HCT116 (cell line): Measurements from ENCODE around the gene CDH23. TPM values are rescaled to one million over a fixed set of nuclear protein-coding genes. Genes with fewer than 3 reads are reported as not detected.

Experiments
- ATAC-seq: fragments of 200-7000 bp; cut with Tn5 transposase; 2 replicates; pipeline ENCODE4 v1.9.1; 2020; ENCODE audit warnings: mild to moderate bottlenecking, moderate library complexity
- BruUV-seq: library from RNA; stranded (reverse); fragments of 400-500 nt; replicated peaks from 2 replicates; lab custom pipeline; 2021; lab: Mats Ljungman, UMichigan
- CTCF ChIA-PET: fragments of 300-600 bp; sonication (Branson Sonifier 250); formaldehyde crosslinking; loops from one replicate; lab custom pipeline; 2021; ENCODE audit warnings: antibody characterized with exemption; lab: Charles Lee
- POLR2A ChIA-PET: fragments of 300-600, 350-600 bp; sonication (Branson Sonifier 250); formaldehyde crosslinking; loops from one replicate; lab custom pipeline; 2021; ENCODE audit warnings: antibody characterized with exemption; lab: Charles Lee
- RAD21 ChIA-PET, 2 experiments: fragments of 300-600 bp; sonication (Branson Sonifier 250); formaldehyde crosslinking; loops; one replicate each; lab custom pipeline; 2023; ENCODE audit warnings: low total read pairs in 2 of 2; ENCODE audit not compliant: uncharacterized antibody in 2 of 2, unreplicated experiment in 2 of 2, low non-redundant PET in 1 of 2; lab: Charles Lee
- DNase-seq: peaks from one replicate; pipeline ENCODE4 v3.0.0-alpha.2; 2010; ENCODE audit warnings: low read depth, low spot score
- H2AFZ ChIP-seq: fragments of 200-600 bp; shearing (Covaris generic), sonication (generic); 2 replicates; pipeline ENCODE4 v1.6.1; 2017; ENCODE audit warnings: low read depth, mixed run types, mixed read lengths, antibody characterized with exemption, low read length; ENCODE audit not compliant: poor library complexity, severe bottlenecking
- H3K27ac ChIP-seq: 2 replicates; pipeline ENCODE4 v1.5.1; 2012; ENCODE audit warnings: low read depth, low read length
- H3K27me3 ChIP-seq: fragments of 200-600 bp; sonication (generic); 2 replicates; pipeline ENCODE4 v1.6.1; 2016; ENCODE audit warnings: mixed run types, low read length, mixed read lengths; ENCODE audit not compliant: insufficient read depth
- H3K36me3 ChIP-seq, 2 experiments: fragments of 200-500 bp in 1 of 2; fragments of 200-600 bp in 1 of 2; sonication (Bioruptor generic) in 1 of 2; sonication (generic) in 1 of 2; 2 replicates each; pipeline versions ENCODE4 v1.5.1 to v1.6.1; 2014 to 2016; ENCODE audit warnings: low read length in 2 of 2, inconsistent platforms in 1 of 2, mixed read lengths in 1 of 2, mixed run types in 1 of 2; ENCODE audit not compliant: insufficient read depth in 2 of 2, control insufficient read depth in 1 of 2
- H3K4me1 ChIP-seq, 2 experiments: fragments of 200-600 bp in 1 of 2; sonication (generic) in 1 of 2; 2 replicates each; pipeline versions ENCODE4 v1.5.1 to v1.6.1; 2012 to 2017; ENCODE audit warnings: low read length in 2 of 2, inconsistent platforms in 1 of 2, mild to moderate bottlenecking in 1 of 2, mixed read lengths in 1 of 2, mixed run types in 1 of 2, moderate library complexity in 1 of 2; ENCODE audit not compliant: insufficient read depth in 2 of 2, control insufficient read depth in 1 of 2
- H3K4me2 ChIP-seq: fragments of 200-600 bp; sonication (generic); 2 replicates; pipeline ENCODE4 v1.6.1; 2017; ENCODE audit warnings: mixed run types, low read length, mixed read lengths
- H3K4me3 ChIP-seq, 2 experiments: fragments of 200-600 bp in 1 of 2; sonication (generic) in 1 of 2; replicated peaks in 1 of 2; 2 replicates each; pipeline ENCODE4 v1.5.1; 2011 to 2016; ENCODE audit warnings: low read length in 2 of 2, control low read depth in 1 of 2, low read depth in 1 of 2, mild to moderate bottlenecking in 1 of 2, mixed read lengths in 1 of 2, mixed run types in 1 of 2
- H3K79me2 ChIP-seq: fragments of 200-600 bp; sonication (generic); 2 replicates; pipeline ENCODE4 v1.6.1; 2017; ENCODE audit warnings: mild to moderate bottlenecking, mixed run types, low read length, moderate library complexity, mixed read lengths; ENCODE audit not compliant: insufficient read depth
- H3K9ac ChIP-seq: fragments of 200-600 bp; sonication (generic); 2 replicates; pipeline ENCODE4 v1.6.1; 2016; ENCODE audit warnings: low read length, mixed read lengths
- H3K9me2 ChIP-seq: fragments of 200-600 bp; sonication (generic), shearing (Covaris generic); 2 replicates; pipeline ENCODE4 v1.6.1; 2017; ENCODE audit warnings: mixed run types, mild to moderate bottlenecking, moderate library complexity; ENCODE audit not compliant: insufficient read depth
- H3K9me3 ChIP-seq, 2 experiments: fragments of 200-500 bp in 1 of 2; fragments of 200-600 bp in 1 of 2; sonication (Bioruptor generic) in 1 of 2; sonication (generic) in 1 of 2; 2 replicates each; pipeline ENCODE4 v1.6.1; 2014 to 2017; ENCODE audit warnings: low read length in 2 of 2, mixed read lengths in 2 of 2, inconsistent platforms in 1 of 2, low read depth in 1 of 2, mild to moderate bottlenecking in 1 of 2, mixed run types in 1 of 2, moderate library complexity in 1 of 2; ENCODE audit not compliant: control insufficient read depth in 1 of 2, insufficient read depth in 1 of 2
- H4K20me1 ChIP-seq: fragments of 200-600 bp; sonication (generic), shearing (Covaris generic); 2 replicates; pipeline ENCODE4 v1.6.1; 2017; ENCODE audit warnings: mixed run types, mild to moderate bottlenecking, moderate library complexity; ENCODE audit not compliant: insufficient read depth
- FOSL1 ChIP-seq: IDR thresholded peaks from 2 replicates; pipeline ENCODE4 v1.6.1; 2012; ENCODE audit warnings: low read depth
- YY1 ChIP-seq: IDR thresholded peaks from 2 replicates; pipeline ENCODE4 v1.6.1; 2011; ENCODE audit warnings: low read length, low read depth, moderate library complexity, mild to moderate bottlenecking; ENCODE audit not compliant: insufficient replicate concordance; ENCODE audit errors: extremely low read depth
- intact Hi-C: fragments of 100-400 bp; cut with micrococcal nuclease; formaldehyde crosslinking; loops from 2 replicates; pipeline ENCODE4 v1.10.0; 2022
- total RNA-seq: library from RNA; stranded (reverse); gene quantifications from one replicate; pipeline ENCODE4 v1.2.1, GENCODE V29; 2021; ENCODE audit not compliant: unreplicated experiment
- TF ChIP-seq, protein P1 (sequence below): IDR thresholded peaks from 2 replicates; pipeline ENCODE4 v1.6.1; 2012; ENCODE audit warnings: low read depth
- TF ChIP-seq, protein P2 (sequence below): IDR thresholded peaks from 2 replicates; pipeline ENCODE4 v1.6.1; 2012

CDH23 gene
- total RNA-seq, 1 experiment from 2014 or later, result not detected

DNA sequence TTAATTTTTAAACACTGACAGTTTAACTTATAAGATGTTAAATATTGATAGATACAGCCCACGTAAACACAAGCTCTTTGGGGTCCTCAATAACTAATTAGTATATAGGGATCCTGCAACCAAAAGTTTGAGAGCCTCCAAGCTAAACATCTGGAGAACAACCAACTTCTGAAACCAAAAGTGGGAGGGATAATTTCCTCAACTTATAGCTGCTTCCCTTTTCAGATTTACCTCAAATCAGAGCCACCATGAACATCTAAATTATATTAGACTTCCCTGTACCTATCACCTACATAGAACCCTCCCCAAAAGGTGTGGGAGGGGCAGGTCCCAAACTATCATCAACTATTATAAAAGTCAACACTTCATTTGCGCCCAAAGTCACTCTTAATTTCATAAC, 445.7 kb downstream of the CDH23 start:
- Histone ChIP-seq H3K79me2 (peaks cover 90% of the 10 kb centered on the region), H3K9me2 (no peaks in the 10 kb centered on the region), H3K9me3 (no peaks in the 10 kb centered on the region), H3K9ac (no peak overlapping the region), H3K4me2 (no peak overlapping the region), H3K4me3 (no peak overlapping the region), H3K27me3 (no peaks in the 10 kb centered on the region), H4K20me1 (peaks cover 3% of the 10 kb centered on the region; the same call in 1 of the 2 replicates), H3K27ac (no peak overlapping the region), H2AFZ (no peak overlapping the region), H3K36me3 (no peaks in the 10 kb centered on the region), H3K4me1 (peaks cover 16 to 37% of the 10 kb centered on the region in 2 experiments)
- CTCF ChIA-PET, result no interaction called here
- RAD21 ChIA-PET, result no interaction called here
- TF ChIP-seq, protein P1, sequence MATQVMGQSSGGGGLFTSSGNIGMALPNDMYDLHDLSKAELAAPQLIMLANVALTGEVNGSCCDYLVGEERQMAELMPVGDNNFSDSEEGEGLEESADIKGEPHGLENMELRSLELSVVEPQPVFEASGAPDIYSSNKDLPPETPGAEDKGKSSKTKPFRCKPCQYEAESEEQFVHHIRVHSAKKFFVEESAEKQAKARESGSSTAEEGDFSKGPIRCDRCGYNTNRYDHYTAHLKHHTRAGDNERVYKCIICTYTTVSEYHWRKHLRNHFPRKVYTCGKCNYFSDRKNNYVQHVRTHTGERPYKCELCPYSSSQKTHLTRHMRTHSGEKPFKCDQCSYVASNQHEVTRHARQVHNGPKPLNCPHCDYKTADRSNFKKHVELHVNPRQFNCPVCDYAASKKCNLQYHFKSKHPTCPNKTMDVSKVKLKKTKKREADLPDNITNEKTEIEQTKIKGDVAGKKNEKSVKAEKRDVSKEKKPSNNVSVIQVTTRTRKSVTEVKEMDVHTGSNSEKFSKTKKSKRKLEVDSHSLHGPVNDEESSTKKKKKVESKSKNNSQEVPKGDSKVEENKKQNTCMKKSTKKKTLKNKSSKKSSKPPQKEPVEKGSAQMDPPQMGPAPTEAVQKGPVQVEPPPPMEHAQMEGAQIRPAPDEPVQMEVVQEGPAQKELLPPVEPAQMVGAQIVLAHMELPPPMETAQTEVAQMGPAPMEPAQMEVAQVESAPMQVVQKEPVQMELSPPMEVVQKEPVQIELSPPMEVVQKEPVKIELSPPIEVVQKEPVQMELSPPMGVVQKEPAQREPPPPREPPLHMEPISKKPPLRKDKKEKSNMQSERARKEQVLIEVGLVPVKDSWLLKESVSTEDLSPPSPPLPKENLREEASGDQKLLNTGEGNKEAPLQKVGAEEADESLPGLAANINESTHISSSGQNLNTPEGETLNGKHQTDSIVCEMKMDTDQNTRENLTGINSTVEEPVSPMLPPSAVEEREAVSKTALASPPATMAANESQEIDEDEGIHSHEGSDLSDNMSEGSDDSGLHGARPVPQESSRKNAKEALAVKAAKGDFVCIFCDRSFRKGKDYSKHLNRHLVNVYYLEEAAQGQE, result no peak
- DNase-seq, result no peak
- ATAC-seq, result no peak
- POLR2A ChIA-PET, result interaction anchor here (1.6 kb wide), 1 partner anchor 9 kb away, joined by 5 read pairs; the partner anchor contains the start of gene PSAP
- intact Hi-C loops, result no loop called here
- BruUV-seq, result no TSS peak

DNA sequence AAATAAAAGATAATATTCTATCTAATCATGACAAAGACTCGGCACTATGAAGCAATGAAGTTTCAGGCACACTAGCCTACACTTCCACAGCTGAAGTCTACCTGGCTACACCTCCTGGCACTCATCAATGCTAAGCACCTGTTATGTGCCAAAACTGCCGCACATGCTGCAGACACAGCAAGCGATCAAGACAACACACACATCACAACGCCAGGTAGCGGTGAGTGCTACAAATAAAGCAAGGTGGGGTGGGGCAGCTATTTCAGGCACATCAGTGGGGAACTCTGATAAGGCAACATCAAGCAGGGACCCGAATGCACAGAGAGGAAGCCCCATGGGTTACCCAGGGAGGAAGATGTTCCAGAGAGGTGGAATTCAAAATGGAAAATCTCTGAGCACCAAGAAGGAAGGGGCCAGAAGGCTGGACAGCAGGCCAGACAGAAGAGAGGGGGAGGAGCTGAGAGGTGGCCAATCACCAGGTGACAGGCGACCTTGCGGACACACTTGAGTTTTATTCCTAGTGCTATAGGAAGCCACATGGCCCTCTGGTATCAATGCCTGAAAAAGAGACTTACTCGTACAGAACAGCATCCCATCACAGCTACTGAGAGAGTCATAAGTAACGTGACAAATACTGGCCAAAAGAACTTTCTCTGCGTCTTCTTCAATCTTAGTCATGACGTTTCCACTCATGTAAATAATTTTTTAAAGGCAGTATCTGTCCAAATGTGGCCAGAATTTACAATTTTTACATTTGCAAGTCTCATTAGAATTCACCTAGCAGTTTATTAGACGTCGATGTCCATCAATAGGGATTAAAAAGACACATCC, 446.4 kb downstream of the CDH23 start:
- CTCF ChIA-PET, result no interaction called here

More for the DNA sequence above, 446.4 kb downstream of the CDH23 start:
- Histone ChIP-seq H3K9ac (no peak overlapping the region), H3K79me2 (peaks cover 90% of the 10 kb centered on the region), H2AFZ (no peak overlapping the region), H3K27me3 (no peaks in the 10 kb centered on the region), H3K36me3 (no peaks in the 10 kb centered on the region), H3K9me2 (no peaks in the 10 kb centered on the region), H3K9me3 (no peaks in the 10 kb centered on the region), H3K27ac (no peak overlapping the region), H4K20me1 (peaks cover 3% of the 10 kb centered on the region; the same call in 1 of the 2 replicates), H3K4me3 (no peak overlapping the region), H3K4me2 (no peak overlapping the region), H3K4me1 (peaks cover 9 to 31% of the 10 kb centered on the region in 2 experiments)
- TF ChIP-seq, protein P1, result no peak
- TF ChIP-seq FOSL1 (no peak), YY1 (no peak)
- TF ChIP-seq, protein P2, sequence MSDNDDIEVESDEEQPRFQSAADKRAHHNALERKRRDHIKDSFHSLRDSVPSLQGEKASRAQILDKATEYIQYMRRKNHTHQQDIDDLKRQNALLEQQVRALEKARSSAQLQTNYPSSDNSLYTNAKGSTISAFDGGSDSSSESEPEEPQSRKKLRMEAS, result no peak
- ATAC-seq, result no peak
- no TSS peak for BruUV-seq
- no peak for DNase-seq
- intact Hi-C loops, result no loop called here
- ChIA-PET RAD21 (no interaction called here), POLR2A (interaction anchor here (1.6 kb wide), 1 partner anchor 8 kb away, joined by 5 read pairs; the partner anchor contains the start of gene PSAP)
